ENCODE measurements around the gene ZNF30. TPM values are rescaled to one million over a fixed set of nuclear protein-coding genes. Genes with fewer than 3 reads are reported as not detected.

Gene ZNF30
- total RNA-seq, 1 experiment from 2014 or later: 5.2 TPM

- intact Hi-C loops (cut with micrococcal nuclease; ENCODE audit: unreplicated experiment): no loop called here
- Histone ChIP-seq H3K4me1 (ENCODE audit: insufficient read depth, low read length, poor library complexity, severe bottlenecking) (no peaks in the 10 kb centered on the region), H3K27me3 (replicated peaks; ENCODE audit: insufficient read depth, low read depth, low read length, poor library complexity) (no peaks in the 10 kb centered on the region), H3K36me3 (ENCODE audit: insufficient read depth, low read length, poor library complexity, severe bottlenecking) (peaks cover 42% of the 10 kb centered on the region), H3K4me3 (ENCODE audit: low read depth, low read length, poor library complexity, severe bottlenecking) (no peak overlapping the region), H3K27ac (ENCODE audit: low read depth, low read length, poor library complexity, severe bottlenecking) (no peak overlapping the region), H3K9me3 (ENCODE audit: low read depth, low read length, poor library complexity, severe bottlenecking) (peaks cover 59% of the 10 kb centered on the region)
- no peak for DNase-seq (ENCODE audit: low spot score)
- TF ChIP-seq EZH2 (IDR thresholded peaks at IDR 0.05; ENCODE audit: borderline replicate concordance, low read depth, low read length, poor library complexity, severe bottlenecking) (no peak), CTCF (conservative IDR thresholded peaks at IDR 0.05; ENCODE audit: low read depth, low read length) (no peak)
- BruUV-seq (replicated peaks): no TSS peak
- POLR2A ChIA-PET (ENCODE audit: low non-redundant PET): no interaction called here
- CTCF ChIA-PET: no interaction called here
Measured at GRCh38 chr19:34953092-34953491, 26.4 kb downstream of the ZNF30 start.

GRCh38 chr19:34957830-34958751, 31.4 kb downstream of the ZNF30 start:
- no peak for TF ChIP-seq CTCF (conservative IDR thresholded peaks at IDR 0.05; ENCODE audit: low read depth, low read length)
- no peak for TF ChIP-seq EZH2 (IDR thresholded peaks at IDR 0.05; ENCODE audit: borderline replicate concordance, low read depth, low read length, poor library complexity, severe bottlenecking)
- H3K9me3 ChIP-seq (ENCODE audit: low read depth, low read length, poor library complexity, severe bottlenecking): peaks cover 82% of the 10 kb centered on the region
- no peaks in the 10 kb centered on the region for H3K27me3 ChIP-seq (replicated peaks; ENCODE audit: insufficient read depth, low read depth, low read length, poor library complexity)
- DNase-seq (ENCODE audit: low spot score): no peak
- intact Hi-C loops (cut with micrococcal nuclease; ENCODE audit: unreplicated experiment): no loop called here
- no peak overlapping the region for H3K4me3 ChIP-seq (ENCODE audit: low read depth, low read length, poor library complexity, severe bottlenecking)
- no peak overlapping the region for H3K27ac ChIP-seq (ENCODE audit: low read depth, low read length, poor library complexity, severe bottlenecking)
- POLR2A ChIA-PET (ENCODE audit: low non-redundant PET): no interaction called here
- no TSS peak for BruUV-seq (replicated peaks)
- peaks cover 6% of the 10 kb centered on the region for H3K4me1 ChIP-seq (ENCODE audit: insufficient read depth, low read length, poor library complexity, severe bottlenecking)
- H3K36me3 ChIP-seq (ENCODE audit: insufficient read depth, low read length, poor library complexity, severe bottlenecking): peaks cover 66% of the 10 kb centered on the region
- CTCF ChIA-PET: no interaction called here

DNA sequence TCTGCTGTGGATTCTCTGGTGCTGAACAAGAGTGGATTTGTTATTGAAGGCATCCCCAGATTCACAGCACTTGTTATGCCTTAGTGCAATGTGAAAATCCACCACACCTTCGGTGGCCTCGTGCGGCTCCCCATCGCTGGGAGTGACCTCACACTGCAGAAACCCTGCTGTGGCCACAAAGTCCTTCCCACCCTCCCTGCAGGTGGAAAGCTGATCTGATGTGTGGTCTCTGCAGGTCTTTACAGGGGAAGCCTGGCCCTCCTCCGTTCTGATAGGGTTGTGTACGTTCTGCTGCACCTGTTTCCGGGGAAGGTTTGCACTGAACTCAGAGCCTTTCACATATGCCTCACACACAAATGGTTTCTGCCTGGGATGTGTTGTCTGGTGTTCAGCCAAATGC, 32.3 kb downstream of the ZNF30 start:
- Histone ChIP-seq H3K4me3 (ENCODE audit: low read depth, low read length, poor library complexity, severe bottlenecking) (no peak overlapping the region), H3K4me1 (ENCODE audit: insufficient read depth, low read length, poor library complexity, severe bottlenecking) (peaks cover 6% of the 10 kb centered on the region), H3K9me3 (ENCODE audit: low read depth, low read length, poor library complexity, severe bottlenecking) (peaks cover 72% of the 10 kb centered on the region), H3K27ac (ENCODE audit: low read depth, low read length, poor library complexity, severe bottlenecking) (no peak overlapping the region), H3K36me3 (ENCODE audit: insufficient read depth, low read length, poor library complexity, severe bottlenecking) (peaks cover 62% of the 10 kb centered on the region), H3K27me3 (replicated peaks; ENCODE audit: insufficient read depth, low read depth, low read length, poor library complexity) (no peaks in the 10 kb centered on the region)
- BruUV-seq (replicated peaks): no TSS peak
- CTCF ChIA-PET: no interaction called here
- DNase-seq (ENCODE audit: low spot score): no peak
- intact Hi-C loops (cut with micrococcal nuclease; ENCODE audit: unreplicated experiment): no loop called here
- no peak for TF ChIP-seq CTCF (conservative IDR thresholded peaks at IDR 0.05; ENCODE audit: low read depth, low read length)
- no peak for TF ChIP-seq EZH2 (IDR thresholded peaks at IDR 0.05; ENCODE audit: borderline replicate concordance, low read depth, low read length, poor library complexity, severe bottlenecking)
- POLR2A ChIA-PET (ENCODE audit: low non-redundant PET): no interaction called here
